T1000 (cell line): ENCODE measurements around the gene EGFL7.

Source experiments
- DNase-seq: peaks from one replicate; lab custom pipeline; 2025; ENCODE audit warnings: mixed read lengths; lab: John Stamatoyannopoulos, UW

The EGFL7 gene

DNA sequence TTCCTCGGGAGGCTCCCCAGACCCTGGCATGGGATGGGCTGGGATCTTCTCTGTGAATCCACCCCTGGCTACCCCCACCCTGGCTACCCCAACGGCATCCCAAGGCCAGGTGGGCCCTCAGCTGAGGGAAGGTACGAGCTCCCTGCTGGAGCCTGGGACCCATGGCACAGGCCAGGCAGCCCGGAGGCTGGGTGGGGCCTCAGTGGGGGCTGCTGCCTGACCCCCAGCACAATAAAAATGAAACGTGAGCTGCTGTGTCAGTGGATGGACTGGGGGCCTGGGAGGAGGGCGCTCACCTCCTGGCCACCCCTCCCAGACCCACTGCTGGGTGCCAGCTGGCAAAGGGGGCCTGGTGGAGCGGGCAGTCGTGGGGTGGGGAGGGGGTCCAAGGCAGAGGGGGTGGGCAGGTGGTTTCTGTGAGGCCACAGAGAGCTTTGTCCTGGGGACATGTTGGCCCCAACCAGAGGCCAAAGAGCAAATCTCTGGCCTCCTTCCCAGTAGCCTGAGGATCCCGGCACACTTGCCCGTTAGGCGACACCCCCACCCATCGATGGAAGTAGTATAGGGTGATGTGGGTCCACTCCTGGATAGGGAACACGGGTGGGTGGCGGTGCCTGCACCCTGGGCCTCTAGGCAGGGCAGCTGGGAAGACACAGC lies 9.8 kb downstream of the EGFL7 start:
- no peak for DNase-seq

DNA sequence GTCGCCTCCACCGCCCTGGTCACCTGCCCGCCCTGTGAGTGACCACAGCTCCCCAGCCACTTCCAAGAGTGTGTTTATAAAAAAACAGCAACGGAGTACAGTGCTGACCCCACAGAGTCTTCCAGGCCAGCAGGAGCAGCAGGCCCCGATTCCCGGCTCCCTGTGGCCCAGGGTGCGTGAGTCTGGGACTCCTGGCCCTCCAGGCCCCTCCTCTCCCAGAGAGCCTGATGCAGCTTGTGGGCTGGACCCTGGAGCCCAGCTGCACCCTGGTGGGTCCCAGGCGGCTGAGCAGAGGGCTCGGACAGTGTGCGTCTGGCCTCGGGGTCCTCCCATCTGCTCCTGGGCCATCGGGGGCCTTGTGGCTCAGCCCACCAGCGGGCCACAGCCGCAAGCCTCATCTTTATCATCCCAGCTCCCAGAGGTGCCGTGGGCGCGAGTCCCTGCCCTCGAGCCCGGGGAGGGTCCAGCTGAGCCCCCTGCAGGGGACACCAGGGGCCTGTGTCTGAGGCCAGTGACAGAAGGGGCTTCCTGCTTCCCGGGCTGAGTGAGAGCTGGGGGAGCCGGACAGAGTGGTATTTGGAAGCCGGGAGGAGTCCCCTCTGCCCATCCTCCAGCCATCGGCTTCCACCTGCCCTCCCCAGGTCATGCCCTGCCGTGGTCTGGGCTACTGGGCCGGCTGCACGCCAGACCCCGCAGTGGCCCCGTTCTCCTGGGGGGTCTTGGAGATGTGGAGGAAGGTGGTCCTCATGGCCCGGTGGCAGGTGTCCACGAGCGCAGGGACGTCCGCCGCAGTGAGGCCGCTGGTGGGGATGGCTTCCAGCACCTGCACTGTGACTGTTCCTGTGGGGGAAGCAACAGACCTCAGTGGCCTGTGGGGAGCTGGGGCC lies 10.6 kb downstream of the EGFL7 start:
- no peak for DNase-seq

DNA sequence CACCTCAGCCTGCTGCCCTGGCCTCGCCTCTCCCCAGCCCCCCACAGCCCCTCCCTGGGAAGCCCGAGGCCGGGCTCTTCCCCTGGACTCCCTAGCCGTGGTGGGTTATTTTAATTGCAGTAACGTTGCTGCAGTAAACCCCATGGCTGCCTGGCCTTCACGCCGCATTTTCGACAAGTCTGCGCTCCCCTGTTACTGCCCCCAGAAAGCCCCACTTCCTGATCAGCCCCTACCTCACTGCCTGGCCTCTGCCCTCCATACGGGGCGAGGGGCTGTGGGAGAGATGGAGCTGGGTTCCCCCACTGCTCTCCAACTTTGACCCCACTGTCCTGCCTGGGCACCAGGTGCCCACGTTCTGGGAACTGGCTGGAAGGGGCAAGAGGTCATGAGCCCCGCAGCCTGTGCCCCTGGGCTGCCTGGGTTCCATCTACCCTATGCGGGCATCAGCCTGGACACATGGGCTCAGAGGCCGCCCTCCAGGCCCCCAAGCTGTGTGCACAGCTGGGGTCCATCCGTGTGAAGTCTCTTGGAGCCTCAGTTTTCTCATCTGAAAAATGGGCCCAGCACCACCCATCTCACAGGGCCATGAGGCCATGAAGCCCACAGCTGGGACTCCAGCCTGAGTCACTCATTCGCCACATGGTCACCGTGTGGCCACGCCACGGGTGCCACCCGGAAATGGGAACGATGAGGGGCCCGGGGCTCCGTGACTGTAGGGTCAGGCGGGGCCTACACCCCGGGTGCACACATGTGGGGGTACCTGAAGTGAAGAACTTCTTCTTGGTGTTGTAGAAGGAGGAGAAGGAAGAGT lies 11.5 kb downstream of the EGFL7 start:
- no peak for DNase-seq

DNA sequence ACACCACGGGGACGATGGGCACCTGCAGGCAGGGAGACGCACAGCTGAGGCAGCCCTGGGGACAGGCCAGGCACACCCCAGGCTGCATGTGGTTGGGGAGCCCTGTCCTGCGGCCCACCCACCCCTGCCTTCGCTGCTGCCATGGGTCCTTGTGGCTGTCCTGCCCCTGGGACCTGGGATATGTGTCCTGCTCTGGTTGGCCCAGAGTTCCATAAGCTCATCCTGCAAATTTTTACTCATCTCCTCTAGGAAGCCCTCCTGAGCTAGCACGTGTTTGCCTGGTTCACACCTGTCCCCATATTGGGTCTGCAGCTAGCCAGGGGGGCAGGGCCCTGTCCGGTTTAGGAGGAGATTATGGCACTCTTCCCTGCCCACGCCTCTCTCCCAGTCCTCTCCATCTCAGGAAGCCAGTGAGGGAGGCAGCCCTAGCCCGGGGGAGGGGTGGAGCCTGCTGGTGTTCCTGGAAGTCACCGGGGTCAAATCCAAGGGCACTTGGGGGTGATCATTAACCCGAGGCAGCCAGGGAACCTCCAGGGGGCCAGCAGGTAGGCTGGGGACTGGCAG lies 12.2 kb downstream of the EGFL7 start:
- DNase-seq: no peak

DNA sequence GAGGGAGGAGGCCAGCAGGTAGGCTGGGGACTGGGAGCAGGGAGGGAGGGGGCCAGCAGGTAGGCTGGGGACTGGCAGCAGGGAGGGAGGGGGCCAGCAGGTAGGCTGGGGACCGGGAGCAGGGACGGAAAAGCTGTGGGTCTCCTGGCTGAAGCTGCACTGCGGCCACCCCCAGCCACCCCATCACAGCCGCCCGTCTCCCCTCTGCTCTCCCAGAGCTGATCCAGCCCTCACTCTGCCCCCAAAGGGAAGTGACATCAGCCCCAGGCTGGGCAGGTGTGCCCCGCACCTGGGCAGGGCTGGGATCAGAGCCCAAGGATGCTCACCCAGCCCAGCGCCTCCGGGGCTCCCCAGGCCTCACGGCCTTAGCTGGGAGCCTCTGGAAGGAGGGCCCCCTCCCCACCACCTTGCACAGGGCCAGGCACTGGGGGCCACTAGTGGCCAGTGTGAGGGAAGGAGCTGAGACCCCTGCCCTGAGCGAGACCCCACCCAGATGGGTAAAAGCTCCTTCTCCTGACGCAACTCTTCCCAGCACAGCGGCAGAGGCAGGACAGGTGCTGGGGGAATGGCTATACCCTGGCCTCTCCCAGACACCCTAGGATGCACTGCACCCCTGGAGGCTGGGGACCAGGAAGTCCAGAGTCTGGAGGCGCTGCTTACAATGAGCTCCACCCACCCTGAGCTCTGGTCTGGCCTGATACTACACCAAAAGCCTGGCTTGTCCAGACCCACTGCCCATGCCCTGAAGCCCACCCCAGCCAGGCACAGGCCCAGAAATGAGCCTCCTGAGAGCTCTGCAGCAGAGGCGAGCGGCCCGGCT lies 13.0 kb downstream of the EGFL7 start:
- no peak for DNase-seq

DNA sequence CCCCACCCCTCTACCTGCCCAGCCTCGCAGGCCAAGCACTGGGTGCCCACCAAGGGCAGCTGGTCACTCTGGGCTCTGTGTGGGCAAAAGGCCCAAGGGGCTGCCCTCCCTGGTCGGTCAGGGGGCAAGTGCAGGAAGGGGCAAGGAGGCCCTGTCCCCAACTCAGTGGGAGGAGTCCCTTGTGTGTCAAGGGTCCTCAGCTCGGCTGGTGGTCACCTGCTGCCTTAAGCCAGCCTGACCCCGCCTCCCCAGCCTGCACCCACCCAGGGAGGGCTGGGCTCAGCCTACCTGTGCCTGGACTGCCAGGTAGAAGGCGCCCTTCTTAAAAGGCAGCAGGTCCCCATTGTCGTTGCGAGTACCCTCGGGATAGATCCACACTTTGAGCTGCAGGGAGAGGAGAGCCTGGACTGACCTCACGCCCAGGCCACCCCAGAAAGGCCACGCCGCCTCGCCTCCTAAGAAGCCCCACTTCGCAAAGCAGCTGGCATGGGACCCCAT lies 13.6 kb downstream of the EGFL7 start:
- DNase-seq: no peak

DNA sequence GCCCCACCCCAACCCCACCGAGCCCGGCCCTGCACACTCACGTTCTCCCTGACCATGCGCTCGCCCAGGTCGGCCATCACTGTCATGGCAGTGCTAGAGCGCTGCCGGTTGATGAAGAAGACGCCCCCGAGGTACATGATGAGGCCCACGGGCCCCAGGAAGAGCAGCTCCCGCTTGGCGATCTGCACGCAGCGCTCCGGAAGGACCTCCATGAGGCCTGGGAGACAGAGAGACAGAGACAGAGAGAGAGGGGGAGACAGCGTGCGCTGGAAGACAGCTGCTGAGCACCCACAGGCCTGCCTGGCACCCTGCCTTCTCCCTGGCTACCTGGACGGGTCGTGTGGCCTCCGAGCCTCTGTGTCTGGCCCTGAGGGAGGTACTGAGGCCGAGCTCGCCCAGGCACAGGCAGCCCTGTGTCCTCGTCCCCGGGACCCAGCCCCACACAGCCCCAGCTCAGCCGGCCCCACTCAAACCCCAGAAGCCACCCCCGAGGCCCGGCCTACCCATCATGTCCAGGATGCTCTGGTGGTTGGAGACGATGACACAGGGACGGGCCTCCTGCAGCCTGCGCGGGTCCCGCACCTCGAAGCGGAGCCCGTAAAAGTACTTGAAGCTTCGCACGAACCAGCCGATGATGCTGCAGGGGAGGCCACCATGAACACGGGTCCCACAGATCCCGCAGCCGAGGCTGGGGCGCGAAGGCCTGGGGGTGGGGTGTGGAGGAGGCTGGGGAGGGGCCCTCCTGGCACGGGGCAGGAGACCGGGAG lies 14.4 kb downstream of the EGFL7 start:
- no peak for DNase-seq

DNA sequence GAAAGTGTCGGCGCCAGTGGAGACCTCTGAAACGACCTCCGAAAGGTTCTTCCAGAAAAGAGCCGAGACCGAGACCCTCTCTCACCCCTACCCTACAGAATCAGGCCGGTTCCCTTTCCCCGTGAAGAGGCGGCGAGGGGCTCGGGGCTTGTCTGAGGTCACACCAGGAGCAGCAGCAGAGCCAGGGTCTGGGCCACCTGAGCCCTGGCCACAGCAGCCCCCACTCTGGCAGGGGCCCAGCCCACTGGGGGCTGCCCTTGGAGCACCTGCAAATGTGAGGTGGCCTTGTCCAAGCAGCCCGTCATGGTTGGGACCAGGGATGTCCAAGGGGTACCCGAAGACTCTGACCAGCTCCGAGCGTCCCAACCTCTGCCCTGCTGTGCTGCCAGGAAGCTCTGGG lies 15.3 kb downstream of the EGFL7 start:
- DNase-seq: no peak

DNA sequence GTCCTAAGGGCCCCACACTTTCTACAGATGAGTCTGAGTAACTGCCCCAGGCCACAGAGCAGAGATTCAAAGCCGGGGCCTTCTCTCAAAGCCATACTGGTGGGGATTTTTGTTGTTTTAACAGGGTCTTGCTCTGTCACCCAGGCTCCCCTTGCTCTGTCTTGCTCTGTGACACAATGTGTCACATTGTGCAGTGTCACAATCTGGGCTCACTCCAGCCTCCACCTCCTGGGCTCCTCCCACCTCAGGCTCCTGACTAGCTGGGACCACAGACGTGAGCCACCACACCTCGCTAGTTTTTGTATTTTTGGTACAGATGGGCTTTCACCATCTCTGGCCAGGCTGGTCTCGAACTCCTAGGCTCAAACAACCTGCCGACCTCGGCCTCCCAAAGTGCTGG lies 15.9 kb downstream of the EGFL7 start:
- no peak for DNase-seq

DNA sequence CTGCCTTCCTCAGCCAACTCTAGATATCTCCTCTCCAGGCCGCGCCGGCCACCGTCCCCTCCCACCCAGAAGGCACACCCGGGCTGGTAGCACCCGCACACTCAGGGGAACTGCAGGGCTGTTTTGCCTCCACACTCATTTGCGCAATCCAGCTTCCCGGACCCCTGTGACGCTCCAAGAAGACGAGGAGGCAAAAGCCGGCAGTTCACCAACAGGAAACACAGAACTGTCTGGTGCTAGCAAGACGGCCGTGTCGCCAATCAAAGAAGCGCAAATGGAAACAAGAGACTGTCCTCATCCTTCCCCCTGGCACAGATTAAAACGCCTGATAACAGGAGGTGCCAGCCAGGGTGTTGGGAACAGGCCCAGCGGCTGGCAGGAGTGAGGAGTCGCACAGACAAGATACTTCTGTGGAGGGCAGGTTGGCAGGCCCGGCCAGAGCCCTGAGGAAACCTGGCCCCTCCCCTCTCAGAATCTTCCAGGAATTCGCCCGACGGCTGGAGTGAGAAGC lies 16.8 kb downstream of the EGFL7 start:
- no peak for DNase-seq

DNA sequence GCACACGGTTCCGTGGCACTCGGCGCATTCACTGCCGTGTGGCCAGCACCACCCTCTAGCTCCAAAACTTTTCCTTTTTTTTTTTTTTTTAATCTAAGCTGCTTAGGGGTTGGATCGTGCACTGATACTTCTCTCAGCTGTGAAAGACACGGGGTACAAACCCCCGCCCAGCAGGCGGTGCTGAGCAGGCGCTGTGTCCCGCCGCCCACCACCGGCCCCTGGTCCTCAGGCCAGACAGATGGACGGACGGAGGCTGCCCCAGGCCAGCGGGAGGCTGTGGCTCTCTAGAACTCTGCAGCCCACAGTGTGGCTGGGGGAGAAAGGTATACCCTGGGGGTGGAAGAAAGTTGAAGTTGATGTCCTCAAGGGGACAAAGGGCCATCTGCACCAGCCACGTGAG lies 18.3 kb downstream of the EGFL7 start:
- no peak for DNase-seq

DNA sequence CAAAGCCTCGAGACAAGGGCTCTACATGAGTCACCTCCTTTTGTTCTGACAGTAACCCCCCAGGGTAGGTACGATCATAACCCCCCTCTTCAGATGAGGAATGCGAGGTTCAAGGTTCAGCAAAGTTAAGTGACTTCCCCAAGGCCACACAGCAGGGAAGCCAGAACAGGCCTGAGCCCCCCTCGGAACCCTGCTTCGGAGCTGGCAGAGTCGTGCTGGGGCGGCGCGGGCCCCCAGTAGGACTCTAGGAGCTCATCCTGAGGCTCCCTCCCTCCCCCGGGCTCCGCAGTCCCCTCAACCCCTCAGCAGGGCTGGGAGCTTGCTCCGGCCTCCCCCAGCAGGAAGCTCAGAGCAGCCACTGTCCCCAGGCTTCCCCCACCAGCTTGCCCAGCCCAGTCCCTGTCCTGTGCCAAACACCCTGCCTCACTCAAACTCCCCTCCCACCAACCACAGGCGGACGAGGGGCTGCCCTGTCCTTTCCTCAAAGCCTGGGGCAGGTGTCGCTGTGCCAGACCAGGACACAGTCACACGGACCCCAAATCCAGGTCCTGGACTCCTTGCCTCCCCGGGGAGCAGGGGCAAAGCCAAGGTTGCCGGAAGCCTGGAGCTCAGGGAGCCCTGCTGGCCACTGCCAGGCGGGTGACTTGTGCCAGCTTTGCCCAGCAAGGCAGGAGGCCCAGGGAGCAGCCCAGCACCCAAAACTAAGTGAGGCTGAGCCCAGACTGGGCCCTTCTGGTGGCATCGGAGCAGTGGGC lies 19.4 kb downstream of the EGFL7 start:
- no peak for DNase-seq

DNA sequence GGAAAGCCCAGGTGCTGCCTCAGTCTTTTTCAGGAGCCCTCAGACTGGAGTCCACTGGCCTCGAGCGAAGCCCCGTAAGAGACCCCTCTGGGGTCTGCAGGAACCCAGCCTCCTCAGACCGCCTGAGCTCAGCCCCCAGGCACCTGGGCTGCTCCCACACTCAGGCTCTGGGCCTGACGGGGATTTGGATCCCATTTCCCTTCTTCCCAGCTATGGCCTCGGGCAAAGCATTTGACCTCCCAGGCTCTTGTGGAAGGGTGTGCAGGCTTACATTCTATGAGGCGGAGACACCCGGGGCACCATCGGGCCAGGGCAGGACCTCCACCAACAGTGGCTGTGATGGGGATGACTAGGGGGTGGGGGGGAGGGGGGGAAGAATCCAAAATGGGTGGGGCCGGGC lies 20.0 kb downstream of the EGFL7 start:
- no peak for DNase-seq

DNA sequence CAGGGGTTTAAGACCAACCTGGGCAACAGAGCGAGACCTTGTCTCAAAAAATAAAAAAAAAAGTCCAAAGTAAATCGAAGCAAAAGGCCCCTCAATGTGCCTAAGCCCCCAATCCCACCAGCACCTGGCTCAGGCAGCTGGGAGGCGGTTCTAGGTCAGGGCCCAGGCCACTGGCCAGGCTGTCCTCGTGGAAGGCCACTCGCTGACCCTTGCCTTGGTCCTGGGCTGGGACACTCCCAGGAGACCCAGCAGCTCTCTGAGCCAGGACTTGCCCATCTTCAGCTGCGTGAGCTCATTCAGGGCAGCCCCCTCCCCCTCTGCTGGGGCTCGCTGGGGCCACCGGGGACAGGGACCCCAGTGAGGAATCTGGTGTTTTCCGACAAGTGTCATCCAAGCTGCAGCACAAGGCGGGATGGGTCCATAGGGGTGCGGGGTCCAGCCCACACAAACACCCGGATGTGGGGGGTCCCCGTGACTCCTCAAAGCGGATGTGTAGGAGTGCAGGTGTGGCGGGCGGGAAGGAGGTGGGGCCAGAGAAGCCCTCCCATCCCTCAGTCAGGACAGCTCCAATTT lies 20.5 kb downstream of the EGFL7 start:
- no peak for DNase-seq

DNA sequence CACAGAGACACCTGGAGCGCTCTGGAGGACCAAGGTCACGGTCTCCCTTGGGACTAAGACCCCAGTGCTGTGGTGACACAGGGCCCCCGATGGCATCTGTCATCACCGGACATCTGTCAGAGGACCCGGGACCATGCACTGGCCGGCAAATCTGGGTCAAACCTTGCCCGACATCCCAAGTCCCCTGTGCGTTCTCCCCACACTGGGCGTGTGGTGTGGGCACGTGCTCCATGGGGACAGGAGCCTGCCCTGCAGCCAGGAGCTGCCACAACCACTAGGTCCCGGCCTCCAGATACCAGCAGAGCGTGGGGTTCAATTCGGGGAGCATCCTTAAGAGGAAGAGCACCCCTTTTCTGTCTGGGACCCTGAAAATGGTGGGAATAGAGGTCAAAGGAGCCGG lies 21.0 kb downstream of the EGFL7 start:
- DNase-seq: no peak

DNA sequence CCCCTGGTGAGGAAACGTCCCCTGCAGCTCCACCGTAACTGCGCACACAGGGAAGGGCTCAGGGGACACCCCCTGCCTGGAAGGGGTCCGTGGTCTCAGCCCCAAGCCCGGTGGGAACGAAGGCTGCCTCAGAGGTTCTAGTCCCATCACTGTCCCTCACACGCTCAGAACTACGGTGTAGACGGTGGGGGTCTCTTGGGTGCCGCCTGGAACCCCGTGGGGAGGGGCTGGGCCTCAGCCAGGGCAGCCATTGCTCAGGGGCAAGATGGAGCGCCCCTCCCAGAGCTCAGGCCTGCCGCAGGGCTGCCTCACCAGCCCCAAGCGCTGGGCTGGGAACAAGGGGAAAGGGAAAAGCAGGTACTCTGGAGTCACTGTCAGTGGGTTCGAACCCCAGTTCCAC lies 21.6 kb downstream of the EGFL7 start:
- no peak for DNase-seq

DNA sequence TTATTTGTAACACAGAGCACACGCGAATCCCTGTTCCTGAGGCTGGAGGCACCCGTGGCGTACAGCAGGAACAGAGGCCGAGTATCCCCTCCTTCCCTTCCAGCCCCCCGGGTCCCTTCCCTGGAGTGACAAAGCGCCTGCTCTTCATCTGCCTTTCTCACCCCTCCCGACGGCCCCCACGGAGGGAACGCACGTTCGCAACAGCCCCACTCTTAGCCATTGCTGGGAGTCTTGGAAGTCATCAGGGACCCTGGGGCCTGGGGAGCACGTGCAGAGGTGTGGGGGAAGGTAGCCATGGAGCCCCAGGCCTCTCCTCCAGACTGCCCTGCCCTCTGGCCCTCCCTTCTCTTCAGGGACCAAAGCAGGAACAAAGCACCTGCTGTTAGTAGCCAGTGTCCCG lies 22.1 kb downstream of the EGFL7 start:
- DNase-seq: no peak

DNA sequence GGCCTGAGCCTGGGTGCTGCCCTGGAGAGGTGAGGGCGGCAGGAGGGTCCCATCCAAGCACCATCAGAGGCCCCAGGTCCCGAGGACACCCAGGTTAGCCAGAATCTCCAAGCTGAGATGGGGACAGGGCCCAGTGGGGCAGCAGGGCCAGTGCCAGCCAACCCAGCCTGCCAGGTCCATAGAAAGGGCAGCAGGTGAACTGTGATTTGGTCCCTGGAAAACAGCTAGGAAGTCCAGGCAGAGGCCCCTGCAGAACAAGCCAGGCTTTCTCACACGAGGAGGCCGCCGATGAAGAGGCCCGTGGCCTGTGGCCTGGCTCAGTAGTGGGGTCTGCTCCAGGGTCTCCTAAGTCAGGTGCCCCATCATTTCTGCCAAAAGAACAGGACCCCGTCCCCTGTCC lies 22.5 kb downstream of the EGFL7 start:
- DNase-seq: no peak

DNA sequence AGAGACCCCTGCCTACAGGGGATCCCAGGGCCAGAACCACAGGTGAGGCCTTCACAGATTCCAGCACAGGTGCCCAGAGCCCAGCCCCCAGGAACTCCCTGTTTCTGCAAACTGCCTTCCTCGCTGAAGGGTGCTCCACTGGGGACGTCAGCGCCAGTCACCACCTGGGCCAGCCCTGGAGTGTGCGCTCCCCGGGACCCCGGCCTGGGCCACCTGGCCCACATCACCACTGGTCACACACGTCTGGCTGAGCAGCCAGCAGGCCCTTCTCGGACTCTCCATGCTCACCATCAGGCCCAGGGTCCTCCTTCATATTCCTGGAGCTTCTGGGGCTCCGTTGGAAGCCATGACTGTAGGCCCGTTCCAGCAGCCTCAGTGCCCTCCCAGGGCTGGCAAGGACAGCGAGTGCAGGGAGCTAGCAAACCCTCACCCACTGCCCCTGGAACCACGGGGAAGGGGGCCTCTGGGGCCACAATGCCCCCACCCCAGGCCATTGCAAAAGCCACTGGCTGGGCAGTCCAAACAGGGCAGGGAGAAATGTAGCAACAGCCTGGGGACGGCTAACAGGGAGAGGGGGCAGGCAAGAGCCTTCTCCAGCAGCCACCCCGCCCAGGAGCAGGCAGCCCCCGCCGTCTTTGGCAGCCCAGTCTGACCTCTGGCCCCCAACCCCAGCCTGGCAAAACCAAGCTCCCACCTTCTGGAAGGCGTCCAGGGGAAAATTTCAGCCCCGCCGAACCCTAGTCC lies 23.2 kb downstream of the EGFL7 start:
- DNase-seq: no peak
